HFF-Myc (cell line): ENCODE results near the gene MRE11.

ENCODE experiments used
- DNase-seq: peaks from one replicate; pipeline ENCODE4 v3.0.0-alpha.2; 2011; ENCODE audit warnings: low read depth; ENCODE audit errors: extremely low read depth
- H3K4me3 ChIP-seq: replicated peaks from 2 replicates; pipeline ENCODE4 v1.5.1; 2011; ENCODE audit warnings: low read depth, mild to moderate bottlenecking, control low read depth, low read length
- CTCF ChIP-seq: IDR thresholded peaks from 2 replicates; pipeline ENCODE4 v1.5.1; 2012; ENCODE audit warnings: mild to moderate bottlenecking, low read depth, low read length, control low read depth; ENCODE audit errors: missing control alignments

The MRE11 gene

DNA sequence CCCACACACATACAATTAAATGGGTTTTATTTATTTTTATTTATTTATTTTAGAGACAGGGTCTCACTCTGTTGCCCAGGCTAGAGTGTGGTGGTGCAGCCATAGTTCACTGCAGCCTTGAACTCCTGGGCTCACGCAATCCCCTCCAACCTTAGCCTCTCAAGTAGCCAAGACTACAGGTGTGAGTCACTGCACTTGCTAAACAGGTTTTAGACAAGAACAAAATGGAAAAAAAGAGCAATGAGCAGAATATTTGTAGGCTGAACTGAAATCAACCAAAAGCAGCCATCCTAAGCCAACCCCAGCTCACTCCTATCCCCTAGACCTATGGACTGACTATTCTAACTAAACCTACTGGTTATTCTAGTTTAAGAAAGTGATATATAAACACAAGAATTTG is 37.8 kb downstream of the MRE11 start:
- H3K4me3 ChIP-seq = no peak overlapping the region
- DNase-seq = no peak
- no peak for TF ChIP-seq CTCF

DNA sequence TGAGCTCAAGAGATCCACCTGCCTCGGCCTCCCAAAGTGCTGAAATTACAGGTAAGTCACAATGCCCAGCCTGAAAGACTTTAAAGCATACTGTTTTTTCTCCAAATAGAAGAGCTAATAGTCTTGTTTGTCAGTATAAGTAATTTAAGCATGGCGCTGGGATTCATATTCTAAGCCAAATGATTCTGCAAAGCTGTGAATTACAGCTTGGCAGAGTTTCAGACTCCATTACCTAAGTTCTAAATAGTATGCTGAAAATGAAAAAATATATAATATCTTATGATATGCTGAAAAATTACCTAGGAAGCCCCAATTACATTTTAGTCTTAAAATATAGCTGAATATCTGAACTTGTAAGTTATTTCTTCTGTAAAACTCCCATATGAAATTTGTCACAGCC is 39.3 kb downstream of the MRE11 start:
- TF ChIP-seq CTCF = no peak
- H3K4me3 ChIP-seq = no peak overlapping the region
- no peak for DNase-seq

GRCh38 chr11:94452988-94453387 is 40.7 kb downstream of the MRE11 start:
- no peak for DNase-seq
- no peak for TF ChIP-seq CTCF
- no peak overlapping the region for H3K4me3 ChIP-seq

- H3K4me3 ChIP-seq = no peak overlapping the region
- no peak for TF ChIP-seq CTCF
- no peak for DNase-seq
Observed at GRCh38 chr11:94450048-94450447, 43.6 kb downstream of the MRE11 start.

DNA sequence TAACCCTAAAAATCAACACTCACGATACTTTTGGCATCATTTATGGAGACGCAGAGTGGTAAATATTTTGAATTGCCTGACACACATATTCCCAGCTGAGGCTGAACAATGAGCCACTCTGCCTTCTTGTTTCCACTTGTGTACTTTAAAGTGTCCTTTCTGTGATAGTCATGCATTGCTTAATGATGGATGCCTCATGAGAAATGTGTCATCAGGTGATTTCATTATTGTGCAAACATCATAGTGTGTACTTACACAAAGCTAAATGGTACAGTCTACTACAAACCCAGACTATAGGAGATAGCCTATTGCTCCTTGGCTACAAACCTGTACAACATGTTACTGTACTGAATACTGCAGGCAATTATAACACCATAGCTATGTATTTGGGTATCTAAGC is 44.2 kb downstream of the MRE11 start:
- DNase-seq = no peak
- H3K4me3 ChIP-seq = no peak overlapping the region
- no peak for TF ChIP-seq CTCF

DNA sequence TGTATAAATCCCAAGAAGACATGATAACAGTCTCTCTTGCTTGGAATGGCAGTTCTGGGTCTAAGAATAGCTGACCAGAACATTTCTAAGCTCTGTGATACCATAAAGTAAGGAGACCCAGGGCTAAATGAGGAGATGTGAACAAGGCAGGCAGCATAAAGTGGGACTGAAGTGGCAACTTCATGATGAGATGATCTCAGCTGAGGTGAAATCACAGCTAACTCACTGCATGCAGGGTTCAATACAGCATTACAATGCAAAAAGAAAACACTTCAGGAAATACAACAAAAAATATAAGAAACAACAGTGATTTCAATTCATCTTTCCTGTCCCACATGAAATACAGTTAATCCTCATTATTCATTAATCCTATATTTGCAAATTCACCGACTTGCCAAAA is 44.6 kb downstream of the MRE11 start:
- DNase-seq = no peak
- TF ChIP-seq CTCF = no peak
- no peak overlapping the region for H3K4me3 ChIP-seq

DNA sequence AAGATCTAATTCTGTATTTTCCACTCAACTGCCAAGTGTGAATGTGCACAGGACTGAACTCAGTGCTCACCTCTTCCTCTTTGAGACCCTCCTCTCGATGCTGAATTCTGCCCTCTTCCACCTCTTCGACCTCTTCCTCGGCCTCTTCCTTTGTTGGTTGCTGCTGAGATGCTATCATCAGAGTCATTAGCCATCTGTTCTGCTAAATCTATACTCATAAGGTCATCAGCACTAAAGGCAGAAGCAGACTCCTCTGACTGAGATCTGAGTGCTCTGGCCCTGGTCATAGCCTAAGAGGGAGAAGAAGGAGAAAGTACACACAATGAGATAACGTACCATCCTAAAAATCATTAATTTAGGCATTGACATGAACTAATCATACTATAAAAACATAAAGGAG is 46.5 kb downstream of the MRE11 start:
- H3K4me3 ChIP-seq = no peak overlapping the region
- no peak for TF ChIP-seq CTCF
- no peak for DNase-seq
